Measurements from ENCODE around the gene LMNTD1. TPM values are rescaled to one million over a fixed set of nuclear protein-coding genes. Genes with fewer than 3 reads are reported as not detected.

The LMNTD1 gene
- total RNA-seq, 1 experiment from 2014 or later = not detected

DNA sequence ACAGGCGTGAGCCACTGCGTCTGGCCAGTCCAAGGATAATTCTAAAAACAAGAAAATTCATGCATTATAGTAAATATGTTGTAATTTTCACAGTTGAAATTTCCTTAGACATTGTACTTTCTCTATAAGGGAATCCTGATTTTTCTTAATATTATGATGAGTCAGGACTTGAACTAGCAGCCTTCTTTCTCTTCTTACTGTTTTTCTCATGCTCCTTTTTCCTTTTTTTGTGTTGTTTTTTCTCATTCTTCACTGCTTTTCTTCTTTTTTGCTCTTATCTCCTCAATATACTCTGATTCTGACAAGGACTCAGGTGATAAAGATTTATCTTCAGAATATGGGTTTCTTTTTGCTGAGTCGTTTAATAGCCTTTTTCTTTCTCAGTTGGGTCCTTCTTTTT, 117.7 kb downstream of the LMNTD1 start:
- H3K9me3 ChIP-seq (ENCODE audit: low read depth, low read length, poor library complexity, severe bottlenecking) = no peaks in the 10 kb centered on the region
- H3K4me3 ChIP-seq (ENCODE audit: low read depth, low read length, poor library complexity, severe bottlenecking) = no peak overlapping the region
- TF ChIP-seq, protein P1, sequence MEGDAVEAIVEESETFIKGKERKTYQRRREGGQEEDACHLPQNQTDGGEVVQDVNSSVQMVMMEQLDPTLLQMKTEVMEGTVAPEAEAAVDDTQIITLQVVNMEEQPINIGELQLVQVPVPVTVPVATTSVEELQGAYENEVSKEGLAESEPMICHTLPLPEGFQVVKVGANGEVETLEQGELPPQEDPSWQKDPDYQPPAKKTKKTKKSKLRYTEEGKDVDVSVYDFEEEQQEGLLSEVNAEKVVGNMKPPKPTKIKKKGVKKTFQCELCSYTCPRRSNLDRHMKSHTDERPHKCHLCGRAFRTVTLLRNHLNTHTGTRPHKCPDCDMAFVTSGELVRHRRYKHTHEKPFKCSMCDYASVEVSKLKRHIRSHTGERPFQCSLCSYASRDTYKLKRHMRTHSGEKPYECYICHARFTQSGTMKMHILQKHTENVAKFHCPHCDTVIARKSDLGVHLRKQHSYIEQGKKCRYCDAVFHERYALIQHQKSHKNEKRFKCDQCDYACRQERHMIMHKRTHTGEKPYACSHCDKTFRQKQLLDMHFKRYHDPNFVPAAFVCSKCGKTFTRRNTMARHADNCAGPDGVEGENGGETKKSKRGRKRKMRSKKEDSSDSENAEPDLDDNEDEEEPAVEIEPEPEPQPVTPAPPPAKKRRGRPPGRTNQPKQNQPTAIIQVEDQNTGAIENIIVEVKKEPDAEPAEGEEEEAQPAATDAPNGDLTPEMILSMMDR (conservative IDR thresholded peaks at IDR 0.05; ENCODE audit: low read depth, low read length) = no peak
- no peak overlapping the region for H3K27ac ChIP-seq (ENCODE audit: low read depth, low read length, poor library complexity, severe bottlenecking)
- no peak for DNase-seq (ENCODE audit: low spot score)
- H3K36me3 ChIP-seq (ENCODE audit: insufficient read depth, low read length, poor library complexity, severe bottlenecking) = no peaks in the 10 kb centered on the region
- no peaks in the 10 kb centered on the region for H3K4me1 ChIP-seq (ENCODE audit: insufficient read depth, low read length, poor library complexity, severe bottlenecking)
- no peaks in the 10 kb centered on the region for H3K27me3 ChIP-seq (replicated peaks; ENCODE audit: insufficient read depth, low read depth, low read length, poor library complexity)
- intact Hi-C loops (cut with micrococcal nuclease; ENCODE audit: unreplicated experiment) = loop anchor here (5.0 kb wide), 2 partner anchors 122 to 582 kb away; no protein-coding TSS in a partner anchor
- POLR2A ChIA-PET (ENCODE audit: low non-redundant PET) = no interaction called here
- BruUV-seq (replicated peaks) = no TSS peak
- CTCF ChIA-PET = interaction anchor here (0.6 to 0.9 kb wide), 2 partner anchors 23 to 522 kb away, joined by 3 to 4 read pairs; no protein-coding TSS in a partner anchor

DNA sequence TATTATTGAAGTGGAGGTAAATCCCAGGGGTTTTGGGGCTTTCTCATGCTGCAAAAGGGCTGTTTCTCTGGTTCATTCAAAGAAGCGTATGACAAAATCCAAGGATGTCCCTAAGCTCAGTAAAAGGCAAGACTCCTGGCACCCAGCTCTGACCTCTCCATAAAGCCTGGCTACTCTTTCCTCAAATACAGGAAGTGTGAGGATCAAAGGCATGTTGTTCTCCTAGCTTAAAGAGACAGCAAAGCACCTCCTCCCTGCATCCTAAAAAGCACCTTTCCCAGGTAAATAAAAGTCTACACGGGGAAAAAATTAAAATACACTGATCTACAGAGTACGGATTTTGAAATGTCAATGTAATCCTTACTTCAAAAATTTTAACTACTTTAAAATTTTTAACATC, 118.6 kb downstream of the LMNTD1 start:
- Histone ChIP-seq H3K4me3 (ENCODE audit: low read depth, low read length, poor library complexity, severe bottlenecking) (no peak overlapping the region), H3K27ac (ENCODE audit: low read depth, low read length, poor library complexity, severe bottlenecking) (no peak overlapping the region), H3K4me1 (ENCODE audit: insufficient read depth, low read length, poor library complexity, severe bottlenecking) (no peaks in the 10 kb centered on the region), H3K27me3 (replicated peaks; ENCODE audit: insufficient read depth, low read depth, low read length, poor library complexity) (no peaks in the 10 kb centered on the region), H3K9me3 (ENCODE audit: low read depth, low read length, poor library complexity, severe bottlenecking) (no peaks in the 10 kb centered on the region), H3K36me3 (ENCODE audit: insufficient read depth, low read length, poor library complexity, severe bottlenecking) (no peaks in the 10 kb centered on the region)
- no TSS peak for BruUV-seq (replicated peaks)
- ChIA-PET POLR2A (ENCODE audit: low non-redundant PET) (no interaction called here), CTCF (interaction anchor here (0.6 kb wide), 1 partner anchor 61 kb away, joined by 7 read pairs; no protein-coding TSS in a partner anchor)
- DNase-seq (ENCODE audit: low spot score) = no peak
- TF ChIP-seq EZH2 (IDR thresholded peaks at IDR 0.05; ENCODE audit: borderline replicate concordance, low read depth, low read length, poor library complexity, severe bottlenecking) = no peak
- TF ChIP-seq, protein P1 (conservative IDR thresholded peaks at IDR 0.05; ENCODE audit: low read depth, low read length) = no peak
- intact Hi-C loops (cut with micrococcal nuclease; ENCODE audit: unreplicated experiment) = no loop called here

DNA sequence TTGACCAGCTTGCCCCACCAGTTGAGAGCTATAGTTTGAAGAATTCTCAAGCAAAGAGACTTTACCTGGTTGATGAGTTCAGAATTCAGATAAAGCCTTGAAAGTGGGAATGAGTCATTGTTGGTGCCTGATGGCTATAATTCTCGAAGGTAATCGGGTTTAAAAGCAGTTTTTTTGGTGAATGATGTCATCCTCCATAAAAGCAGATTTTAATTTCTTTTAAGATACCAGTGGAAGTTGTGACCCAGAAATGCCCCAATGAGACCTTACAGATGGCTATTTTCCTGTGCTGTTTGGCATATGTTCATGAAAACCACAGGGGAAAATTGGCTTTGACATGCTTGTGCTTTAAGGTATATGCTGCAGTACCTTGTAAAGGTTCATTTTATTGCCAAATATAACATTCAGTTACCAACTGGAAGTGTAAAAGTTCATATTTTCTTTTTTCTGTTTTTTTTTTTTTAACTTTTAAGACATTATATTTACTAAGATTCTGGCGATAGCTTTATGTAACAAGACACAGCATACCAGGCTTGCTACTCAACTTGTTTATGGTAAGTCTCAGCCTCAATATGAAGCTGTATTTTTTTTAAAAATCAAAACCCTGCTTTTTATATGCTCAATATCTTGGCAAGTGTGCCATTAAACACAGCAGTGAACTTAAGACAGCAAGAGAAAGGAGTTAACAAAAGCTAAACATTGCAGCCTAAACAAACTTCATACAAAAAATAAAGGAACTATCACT, 119.3 kb downstream of the LMNTD1 start:
- POLR2A ChIA-PET (ENCODE audit: low non-redundant PET) = no interaction called here
- Histone ChIP-seq H3K27me3 (replicated peaks; ENCODE audit: insufficient read depth, low read depth, low read length, poor library complexity) (no peaks in the 10 kb centered on the region), H3K9me3 (ENCODE audit: low read depth, low read length, poor library complexity, severe bottlenecking) (no peaks in the 10 kb centered on the region), H3K27ac (ENCODE audit: low read depth, low read length, poor library complexity, severe bottlenecking) (no peak overlapping the region), H3K36me3 (ENCODE audit: insufficient read depth, low read length, poor library complexity, severe bottlenecking) (no peaks in the 10 kb centered on the region), H3K4me3 (ENCODE audit: low read depth, low read length, poor library complexity, severe bottlenecking) (no peak overlapping the region), H3K4me1 (ENCODE audit: insufficient read depth, low read length, poor library complexity, severe bottlenecking) (no peaks in the 10 kb centered on the region)
- no TSS peak for BruUV-seq (replicated peaks)
- no peak for TF ChIP-seq EZH2 (IDR thresholded peaks at IDR 0.05; ENCODE audit: borderline replicate concordance, low read depth, low read length, poor library complexity, severe bottlenecking)
- TF ChIP-seq, protein P1 (conservative IDR thresholded peaks at IDR 0.05; ENCODE audit: low read depth, low read length) = no peak
- DNase-seq (ENCODE audit: low spot score) = peak; percentile 6
- CTCF ChIA-PET = interaction anchor here (0.6 kb wide), 1 partner anchor 62 kb away, joined by 7 read pairs; no protein-coding TSS in a partner anchor
- intact Hi-C loops (cut with micrococcal nuclease; ENCODE audit: unreplicated experiment) = no loop called here

All from A673 (cell line).